ENCODE measurements around the gene AKR1C3.
A peak's percentile ranks its signal among the peaks of the same experiment; 100 is the strongest.
"Not testable (repeated sequence)": the region's sequence is repeated elsewhere in the genome, so short reads cannot be mapped to it uniquely, and the experiment has no call there.

Gene AKR1C3

GRCh38 chr10:5137699-5138098, 43.5 kb downstream of the AKR1C3 start:
- not testable (repeated sequence) for DNase-seq (ENCODE audit: low read depth)

- DNase-seq (ENCODE audit: low read depth), result no peak
These were observed 48.0 kb downstream of the AKR1C3 start for GRCh38 chr10:5142199-5142598.

- no peak for DNase-seq (ENCODE audit: low read depth)
These were observed 48.9 kb downstream of the AKR1C3 start for GRCh38 chr10:5143137-5143536.

- DNase-seq (ENCODE audit: low read depth), result no peak
These were observed 52.7 kb downstream of the AKR1C3 start for GRCh38 chr10:5146920-5147254.

GRCh38 chr10:5147255-5147980, 53.2 kb downstream of the AKR1C3 start:
- DNase-seq (ENCODE audit: low read depth), result peak; percentile 2

GRCh38 chr10:5147981-5148677, 53.9 kb downstream of the AKR1C3 start:
- no peak for DNase-seq (ENCODE audit: low read depth)

GRCh38 chr10:5148678-5149032, 54.4 kb downstream of the AKR1C3 start:
- DNase-seq (ENCODE audit: low read depth), result no peak

- no peak for DNase-seq (ENCODE audit: low read depth)
These were observed 56.9 kb downstream of the AKR1C3 start for GRCh38 chr10:5151076-5151475.

- DNase-seq (ENCODE audit: low read depth), result no peak
These were observed 61.7 kb downstream of the AKR1C3 start for GRCh38 chr10:5155951-5156350.

Measured in iris pigment epithelial cell (primary cell).